NCI-H1092 treated with DMSO at 0.1 percent for 48 hours (cell line): ENCODE data around the gene INPP4B.

Experiments used
- DNase-seq: peaks from one replicate; lab custom pipeline; 2025; lab: John Stamatoyannopoulos, UW

The INPP4B gene

GRCh38 chr4:142846108-142846728 lies at the start of gene INPP4B:
TSS of gene INPP4B (minus strand) at chr4:142846301.
- DNase-seq, result peak; percentile 13

- DNase-seq, result no peak
These were observed 46.9 kb upstream of the INPP4B start for GRCh38 chr4:142893012-142893411.

GRCh38 chr4:142886566-142886965 lies 40.5 kb upstream of the INPP4B start:
- no peak for DNase-seq

GRCh38 chr4:142883040-142883832 lies 37.1 kb upstream of the INPP4B start:
- peak; percentile 7 for DNase-seq

GRCh38 chr4:142882159-142882558 lies 36.1 kb upstream of the INPP4B start:
- no peak for DNase-seq

- DNase-seq, result no peak
These were observed 35.2 kb upstream of the INPP4B start for GRCh38 chr4:142881331-142881730.

DNA sequence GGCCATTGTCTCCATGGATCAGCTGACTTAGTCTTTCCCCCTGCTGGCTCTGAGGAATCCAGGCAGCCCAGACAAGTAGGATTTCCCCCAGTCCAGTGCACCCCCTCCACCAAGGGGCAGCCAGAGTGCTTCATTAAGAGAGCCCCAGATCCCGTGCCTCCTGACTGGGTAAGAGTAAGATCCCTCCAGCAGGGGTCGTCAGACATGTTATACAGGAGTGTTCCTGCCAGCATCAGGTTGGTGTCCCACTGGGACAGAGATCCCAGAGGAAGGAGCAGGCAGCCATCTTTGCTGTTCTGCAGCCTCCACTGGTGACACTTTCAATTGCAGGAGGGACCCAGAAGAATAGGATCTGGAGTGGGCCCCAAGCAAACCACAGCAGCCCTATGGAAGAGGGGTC lies 29.0 kb upstream of the INPP4B start:
- DNase-seq, result no peak

DNA sequence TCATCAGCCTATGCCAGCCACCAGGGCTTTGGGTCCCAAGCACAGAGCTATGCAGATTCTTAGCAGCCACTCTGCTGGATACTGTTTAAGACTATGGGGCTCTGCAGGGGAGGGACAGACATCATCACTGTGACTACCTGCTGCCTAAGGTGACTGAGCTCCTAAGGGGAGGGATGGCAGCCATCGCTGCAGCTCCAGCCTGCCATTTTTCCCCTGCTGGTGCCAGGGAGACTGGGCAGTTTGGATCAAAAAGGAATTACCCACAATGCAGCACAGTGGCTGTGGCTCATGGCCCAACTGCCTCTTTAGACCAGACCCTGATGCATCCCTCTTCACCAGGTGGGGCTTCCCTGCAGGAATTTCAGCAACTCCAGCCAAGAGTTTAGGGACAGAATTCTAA lies 28.6 kb upstream of the INPP4B start:
- no peak for DNase-seq

DNA sequence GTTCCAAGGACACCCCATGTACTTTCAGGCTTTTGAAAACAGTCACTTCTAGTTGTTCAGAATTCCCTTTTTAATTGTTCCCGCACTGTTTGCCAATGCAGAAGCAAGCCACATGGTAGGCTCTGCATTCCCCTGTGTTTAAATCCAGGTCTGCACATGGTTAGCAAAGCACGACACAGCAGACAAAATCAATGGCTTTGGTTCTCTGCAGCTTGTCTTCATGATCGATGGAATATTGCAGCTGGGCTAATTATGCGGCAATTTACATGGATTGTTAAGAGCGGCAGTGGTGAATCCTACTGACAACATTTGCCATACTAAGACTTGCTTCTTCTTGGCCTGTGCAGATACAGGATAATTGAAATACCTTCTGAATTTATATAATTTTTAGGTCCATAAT lies 20.6 kb upstream of the INPP4B start:
- no peak for DNase-seq

- no peak for DNase-seq
These were observed 15.2 kb upstream of the INPP4B start for GRCh38 chr4:142861351-142861750.

GRCh38 chr4:142858965-142859364 lies 12.9 kb upstream of the INPP4B start:
- no peak for DNase-seq

DNA sequence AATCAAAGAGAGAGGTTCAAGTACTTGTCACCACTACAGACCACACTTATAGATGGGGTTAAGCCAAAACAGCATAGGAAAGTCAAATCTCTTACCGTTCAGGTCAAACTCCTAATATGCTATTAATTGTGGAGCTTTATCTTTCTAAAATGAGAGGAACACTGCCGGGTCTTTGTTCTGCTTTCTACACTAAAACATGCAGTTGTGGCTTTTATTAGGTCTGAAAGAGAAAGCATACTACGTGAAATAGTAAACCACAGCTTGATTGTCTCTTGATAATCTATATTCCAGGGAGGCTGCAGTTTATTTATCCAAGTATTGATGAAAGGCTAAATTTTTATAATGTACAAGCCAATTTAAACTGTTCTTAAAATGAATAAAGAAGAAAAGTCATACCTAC lies 12.3 kb upstream of the INPP4B start:
- DNase-seq, result no peak

- no peak for DNase-seq
These were observed 10.5 kb upstream of the INPP4B start for GRCh38 chr4:142856576-142856975.

- DNase-seq, result no peak
These were observed 4.4 kb upstream of the INPP4B start for GRCh38 chr4:142850478-142850877.

- DNase-seq, result peak; percentile 18
These were observed 862 bp upstream of the INPP4B start for GRCh38 chr4:142846729-142847596.

DNA sequence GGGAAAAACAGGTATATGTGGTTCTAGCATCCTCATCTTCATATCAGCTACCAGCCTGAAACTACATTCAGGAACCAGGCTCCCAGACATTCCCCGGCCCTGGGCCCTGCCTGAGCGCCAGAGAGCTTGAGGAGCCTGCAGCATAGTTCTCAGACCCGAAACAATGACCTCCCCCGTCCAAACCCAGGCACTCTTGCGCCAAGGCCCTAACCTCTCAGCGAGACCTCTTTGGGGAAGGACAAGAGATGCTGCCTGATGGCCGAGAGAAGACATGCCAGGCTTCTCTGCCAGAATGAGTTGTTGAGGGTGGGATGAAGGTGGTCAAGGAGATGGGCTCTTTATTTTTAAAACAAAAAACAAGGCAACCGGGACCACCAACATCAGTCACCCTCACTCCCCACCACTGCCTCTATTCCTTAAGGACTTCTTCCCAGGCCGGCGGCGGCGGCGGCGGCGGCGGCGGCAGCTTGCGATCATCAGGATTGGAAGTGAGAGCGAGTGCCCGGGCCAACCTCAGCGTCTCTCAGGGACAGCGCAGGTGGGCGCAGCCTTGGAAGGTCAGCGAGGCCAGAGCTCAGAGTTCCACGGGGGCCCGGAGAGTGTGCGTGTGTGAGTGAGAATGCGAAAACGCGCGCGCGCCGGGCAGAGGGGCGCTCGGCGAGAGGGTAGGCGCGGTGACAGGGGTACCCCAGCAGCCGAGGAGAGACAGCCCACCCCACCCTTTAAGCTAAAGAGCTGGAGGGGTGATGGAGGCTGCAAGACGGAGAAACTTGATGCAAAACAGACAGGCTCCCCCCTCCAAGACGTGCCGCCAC lies 601 bp downstream of the INPP4B start:
- no peak for DNase-seq

DNA sequence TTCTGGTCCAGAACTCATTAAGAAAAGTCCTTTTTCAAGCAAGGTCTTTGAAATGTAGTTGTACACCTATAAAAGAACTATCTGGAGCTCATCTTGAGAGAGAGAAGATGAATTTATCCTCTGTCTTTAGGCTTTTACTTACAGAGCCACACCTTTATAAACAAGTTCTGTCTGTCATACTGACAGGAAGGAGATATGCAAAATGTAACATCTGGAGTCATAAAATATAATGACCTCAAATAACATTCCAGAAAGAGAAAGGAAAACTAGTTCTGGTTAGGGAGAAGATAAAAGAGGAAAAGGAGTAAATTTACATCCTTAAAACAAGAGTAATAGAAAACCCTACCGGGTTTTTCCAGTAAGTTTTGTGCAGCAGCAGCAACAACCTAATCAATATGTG lies 1.3 kb downstream of the INPP4B start:
- DNase-seq, result no peak

GRCh38 chr4:142840516-142841123 lies 5.5 kb downstream of the INPP4B start:
- DNase-seq, result no peak

GRCh38 chr4:142838778-142839177 lies 7.3 kb downstream of the INPP4B start:
- DNase-seq, result no peak

GRCh38 chr4:142832022-142832421 lies 14.1 kb downstream of the INPP4B start:
- DNase-seq, result no peak

DNA sequence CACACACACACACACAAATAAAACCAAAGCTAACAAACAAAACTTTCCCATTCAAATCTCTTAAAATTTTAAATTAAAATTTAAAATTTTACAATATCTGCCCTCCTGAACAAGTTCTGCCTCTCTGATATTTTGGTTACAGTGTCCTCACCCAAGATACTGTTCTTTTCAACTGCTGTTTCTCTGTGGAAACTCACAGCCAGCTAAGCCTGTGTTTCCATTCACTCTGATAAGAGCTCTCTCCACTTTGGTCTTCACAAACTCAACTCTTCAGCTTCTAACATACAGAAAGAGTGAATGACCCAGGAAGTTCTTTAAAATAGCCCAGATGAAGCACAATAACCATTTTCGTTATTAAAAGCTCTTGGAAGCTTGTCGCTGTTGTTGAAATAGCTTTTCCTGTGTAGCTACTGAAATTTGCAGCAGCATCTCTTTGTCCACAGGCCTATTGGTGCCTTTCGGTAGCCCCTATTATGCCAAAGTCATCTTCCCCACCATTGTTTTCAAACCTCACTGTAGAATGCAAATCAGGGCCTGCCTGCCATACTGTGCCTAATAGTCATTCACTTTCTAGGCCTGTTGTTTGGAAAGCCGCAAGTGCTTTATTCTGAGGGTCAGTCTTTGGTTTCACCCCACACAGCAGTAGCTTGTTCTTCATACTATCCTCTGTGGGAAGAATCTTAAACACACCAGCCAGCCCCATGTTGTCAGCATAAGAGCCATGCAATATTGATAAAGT lies 19.4 kb downstream of the INPP4B start:
- no peak for DNase-seq
